ENCODE measurements around the gene RMND1.

GRCh38 chr6:151409260-151409659 is 42.7 kb downstream of the RMND1 start:
- no peak for TF ChIP-seq CTCF (IDR thresholded peaks at IDR 0.05)
- TF ChIP-seq POLR2A (IDR thresholded peaks at IDR 0.05), result no peak

Data from thyroid gland (tissue), 4 donors.